K562 (cell line): Measurements from ENCODE around the gene GALM. TPM values are rescaled to one million over a fixed set of nuclear protein-coding genes. Genes with fewer than 3 reads are reported as not detected.

Experiments
- AFF1 ChIP-seq, 2 experiments: fragments of 450-650 bp; IDR thresholded peaks; 2 replicates each; pipeline ENCODE4 v1.6.1; 2018; ENCODE audit warnings: mild to moderate bottlenecking in 2 of 2, low read depth in 1 of 2; ENCODE audit not compliant: partially characterized antibody in 2 of 2
- ARHGAP35 ChIP-seq: fragments of 450-650 bp; IDR thresholded peaks from 2 replicates; pipeline ENCODE4 v1.6.1; 2018; ENCODE audit not compliant: partially characterized antibody
- ASH1L ChIP-seq: fragments of 450-650 bp; IDR thresholded peaks from 2 replicates; pipeline ENCODE4 v1.6.1; 2018; ENCODE audit warnings: borderline replicate concordance, mild to moderate bottlenecking, low read depth; ENCODE audit not compliant: partially characterized antibody
- CAMTA2 ChIP-seq: fragments of 250-450 bp; sonication (Bioruptor Pico); conservative IDR thresholded peaks from 2 replicates; pipeline ENCODE4 v1.5.1; 2022
- CBFA2T3 ChIP-seq: fragments of 450-650 bp; IDR thresholded peaks from 2 replicates; pipeline ENCODE4 v1.6.1; 2017
- CHCHD3 ChIP-seq: fragments of 250-450 bp; sonication (Bioruptor Pico); IDR thresholded peaks from 2 replicates; pipeline ENCODE4 v2.1.2; 2022; ENCODE audit warnings: mild to moderate bottlenecking
- EHMT2 ChIP-seq: fragments of 450-650 bp; IDR thresholded peaks from 2 replicates; pipeline ENCODE4 v1.6.1; 2018; ENCODE audit warnings: antibody characterized with exemption
- EP300 ChIP-seq: IDR thresholded peaks from 2 replicates; pipeline ENCODE4 v1.6.1; 2012; ENCODE audit warnings: low read length, improper control_type of control experiment
- ESRRA ChIP-seq: fragments of 450-650 bp; IDR thresholded peaks from 2 replicates; pipeline ENCODE4 v1.6.1; 2014; ENCODE audit warnings: low read depth, mild to moderate bottlenecking, moderate library complexity, borderline replicate concordance
- FOSL1 ChIP-seq: fragments of 200-800 bp; sonication (Bioruptor generic); conservative IDR thresholded peaks from 2 replicates; pipeline ENCODE4 v1.6.1; 2016; ENCODE audit warnings: missing genetic modification characterization, missing compliant biosample characterization
- HDAC1 ChIP-seq, 2 experiments: fragments of 450-650 bp; IDR thresholded peaks; 2 replicates each; pipeline ENCODE4 v1.6.1; 2016 to 2017; ENCODE audit warnings: inconsistent platforms in 1 of 2, mild to moderate bottlenecking in 1 of 2, moderate library complexity in 1 of 2
- HLTF ChIP-seq: fragments of 450-650 bp; IDR thresholded peaks from 2 replicates; pipeline ENCODE4 v1.6.1; 2016
- ID3 ChIP-seq, 2 experiments: fragments of 250-450 bp in 1 of 2; fragments of 450-650 bp in 1 of 2; sonication (Bioruptor Pico) in 1 of 2; IDR thresholded peaks; 2 replicates each; pipeline versions ENCODE4 v1.6.1 to v1.8.0; 2016 to 2021; ENCODE audit warnings: mild to moderate bottlenecking in 2 of 2, moderate library complexity in 2 of 2, missing compliant biosample characterization in 1 of 2, missing genetic modification characterization in 1 of 2
- JUND ChIP-seq, 2 experiments: IDR thresholded peaks; 2 replicates in 1 of 2; 3 replicates in 1 of 2; pipeline ENCODE4 v1.6.1; 2011; ENCODE audit warnings: borderline replicate concordance in 2 of 2, low read depth in 2 of 2, low read length in 2 of 2, improper control_type of control experiment in 1 of 2, missing biosample characterization in 1 of 2, missing genetic modification characterization in 1 of 2, missing genetic modification reagents in 1 of 2
- KDM1A ChIP-seq, 2 experiments: fragments of 450-650 bp; IDR thresholded peaks; 2 replicates each; pipeline ENCODE4 v1.6.1; 2016; ENCODE audit warnings: mild to moderate bottlenecking in 2 of 2
- MCM2 ChIP-seq: fragments of 450-650 bp; IDR thresholded peaks from 2 replicates; pipeline ENCODE4 v1.6.1; 2017; ENCODE audit warnings: low read depth, mild to moderate bottlenecking
- MEF2A ChIP-seq: IDR thresholded peaks from 2 replicates; pipeline ENCODE4 v1.6.1; 2011; ENCODE audit warnings: low read depth, mild to moderate bottlenecking, low read length, moderate library complexity; ENCODE audit not compliant: control insufficient read depth
- MEIS2 ChIP-seq: fragments of 450-650 bp; IDR thresholded peaks from 2 replicates; pipeline ENCODE4 v1.6.1; 2014; ENCODE audit warnings: mild to moderate bottlenecking; ENCODE audit not compliant: partially characterized antibody
- MNT ChIP-seq, 2 experiments: fragments of 450-650 bp; conservative IDR thresholded peaks; 2 replicates each; pipeline ENCODE4 v1.6.1; 2017; ENCODE audit warnings: mild to moderate bottlenecking in 2 of 2, moderate library complexity in 2 of 2
- MTA3 ChIP-seq: fragments of 450-650 bp; formaldehyde crosslinking; IDR thresholded peaks from 2 replicates; pipeline ENCODE4 v1.6.1; 2017; ENCODE audit warnings: mild to moderate bottlenecking, borderline replicate concordance
- NCOA2 ChIP-seq, 2 experiments: fragments of 450-650 bp; IDR thresholded peaks; 2 replicates each; pipeline ENCODE4 v1.6.1; 2018; ENCODE audit warnings: mild to moderate bottlenecking in 2 of 2, moderate library complexity in 1 of 2; ENCODE audit not compliant: partially characterized antibody in 2 of 2
- OTX1 ChIP-seq: fragments of 450-650 bp; formaldehyde crosslinking; IDR thresholded peaks from 2 replicates; pipeline ENCODE4 v1.4.0; 2022; ENCODE audit warnings: mild to moderate bottlenecking
- TEAD1 ChIP-seq, 2 experiments: fragments of 450-650 bp in 1 of 2; sonication (generic) in 1 of 2; formaldehyde crosslinking; IDR thresholded peaks; 2 replicates each; pipeline versions ENCODE4 v1.4.0 to v1.8.0; 2020 to 2022; ENCODE audit warnings: mild to moderate bottlenecking in 2 of 2, missing genetic modification reagents in 1 of 2
- ZNF143 ChIP-seq: sonication (generic); formaldehyde crosslinking; IDR thresholded peaks from 2 replicates; pipeline ENCODE4 v1.9.0; 2022; ENCODE audit warnings: mild to moderate bottlenecking, missing genetic modification reagents
- polyA plus RNA-seq, 8 experiments: library from polyadenylated mRNA; depleted of rRNA in 4 of 8; stranded (reverse) in 5 of 8; unstranded in 3 of 8; fragments of >200 nt; fragmentation: Nextera tagmentation in 2 of 8; fragmentation: Illumina TruSeq in 1 of 8; extraction: Ambion mirVana in 2 of 8; extraction: Trizol in 1 of 8; gene quantifications; 2 replicates each; pipeline versions ENCODE4 v1.2.1 to v1.2.3, GENCODE V29; 2011 to 2014; ENCODE audit warnings: inconsistent platforms in 1 of 8, missing spikeins in 1 of 8
- total RNA-seq, 7 experiments: library from RNA; depleted of rRNA in 6 of 7; stranded (reverse); fragments of >200 nt in 6 of 7; fragmentation: Illumina TruSeq in 2 of 7; extraction: Trizol in 2 of 7; gene quantifications; 2 replicates each; pipeline versions ENCODE4 v1.2.1 to v1.2.3, GENCODE V29; 2011 to 2021; ENCODE audit warnings: low replicate concordance in 1 of 7

The GALM gene
- total and polyA plus RNA-seq, 9 of the 15 experiments (the other 6 are each of a cell fraction or from before 2014, with no cell fraction given), result 22.1 to 51.7 (median 27.9) TPM

GRCh38 chr2:38634684-38635083, 31.2 kb upstream of the GALM start (continued):
- TF ChIP-seq ID3 (CRISPR knock-in tag; IDR thresholded peaks at IDR 0.05), result no peak
- peak; percentile 28 for TF ChIP-seq ID3 (tag; IDR thresholded peaks at IDR 0.05)
- TF ChIP-seq CAMTA2 (CRISPR knock-in tag), result no peak
- TF ChIP-seq TEAD1 (CRISPR knock-in tag; IDR thresholded peaks at IDR 0.05), result peak in 1 of 2 experiments; percentile 75; a peak in 1 of 4 replicates
- TF ChIP-seq ESRRA, result peak; percentile 100
- TF ChIP-seq ARHGAP35, result no peak
- no peak for TF ChIP-seq CHCHD3 (CRISPR knock-in tag)
- TF ChIP-seq JUND (IDR thresholded peaks at IDR 0.05; ENCODE audit: borderline replicate concordance, low read depth, low read length), result no peak
- TF ChIP-seq JUND (tag; IDR thresholded peaks at IDR 0.05; ENCODE audit: borderline replicate concordance, low read depth, low read length), result peak; percentile 26; the same call in 1 of the 3 replicates
- no peak for TF ChIP-seq ASH1L
- TF ChIP-seq ZNF143 (CRISPR knock-in tag), result no peak
- TF ChIP-seq MNT (conservative IDR thresholded peaks at IDR 0.05), result 0 out of 4 replicates have a peak, but pooled peaks of 1 of the 2 experiments have one; percentile 8
- no peak for TF ChIP-seq AFF1 (IDR thresholded peaks at IDR 0.05; ENCODE audit: low read depth in 1 of 2, partially characterized antibody in 2 of 2)
- TF ChIP-seq EHMT2, result no peak
- TF ChIP-seq HDAC1 (IDR thresholded peaks at IDR 0.05), result 0 out of 4 replicates have a peak, but pooled peaks of 1 of the 2 experiments have one; percentile 37
- TF ChIP-seq MCM2, result no peak
- peak; percentile 61 for TF ChIP-seq MEIS2
- peak; percentile 34; the same call in 1 of the 2 replicates for TF ChIP-seq CBFA2T3
- TF ChIP-seq HLTF, result no peak
- no peak for TF ChIP-seq OTX1 (CRISPR knock-in tag)
- peak; percentile 85 to 88 for TF ChIP-seq KDM1A (IDR thresholded peaks at IDR 0.05)
- TF ChIP-seq MEF2A, result peak; percentile 66; the same call in 1 of the 2 replicates
- no peak for TF ChIP-seq NCOA2 (IDR thresholded peaks at IDR 0.05; ENCODE audit: partially characterized antibody in 2 of 2)
- TF ChIP-seq MTA3, result no peak
- peak; percentile 43; the same call in 1 of the 2 replicates for TF ChIP-seq FOSL1 (tag)
- TF ChIP-seq EP300, result peak; percentile 75
